ENCODE measurements around the gene PDZRN3. TPM values are rescaled to one million over a fixed set of nuclear protein-coding genes. Genes with fewer than 3 reads are reported as not detected.

PDZRN3 gene
- polyA plus RNA-seq, 1 of the 3 experiments (the other 2 are of a cell fraction): 10.3 TPM

DNA sequence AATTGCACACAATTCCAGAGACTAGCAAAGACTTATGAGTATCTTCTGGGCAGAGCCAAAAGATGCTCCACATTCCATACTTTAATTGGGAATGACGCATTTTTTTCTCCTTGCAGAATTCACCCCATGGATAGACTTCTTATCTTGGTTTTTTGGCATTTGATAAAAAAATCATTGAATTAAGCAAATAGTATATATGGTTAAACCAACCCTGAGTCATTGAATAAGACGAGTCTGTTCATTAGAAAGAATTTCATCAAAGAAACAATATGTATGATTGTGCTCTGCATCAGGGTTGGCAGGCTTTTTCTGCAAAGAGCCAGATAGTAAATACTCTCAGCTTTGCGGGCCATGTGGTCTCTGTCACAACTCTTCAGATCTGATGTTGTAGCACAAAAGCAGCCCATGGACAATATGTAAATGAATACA is 9.2 kb upstream of the PDZRN3 start (continued):
- TF ChIP-seq GABPA (IDR thresholded peaks at IDR 0.05; ENCODE audit: low read depth) (no peak), RCOR1 (IDR thresholded peaks at IDR 0.05; ENCODE audit: low read length) (no peak), YY1 (IDR thresholded peaks at IDR 0.05; ENCODE audit: low read depth) (no peak), CHD2 (IDR thresholded peaks at IDR 0.05; ENCODE audit: low read length, partially characterized antibody) (no peak), SIN3A (IDR thresholded peaks at IDR 0.05; ENCODE audit: borderline replicate concordance, low read depth, low read length) (no peak), RAD21 (IDR thresholded peaks at IDR 0.05; ENCODE audit: low read length) (no peak), NRF1 (IDR thresholded peaks at IDR 0.05; ENCODE audit: low read depth, low read length) (no peak), TAF1 (IDR thresholded peaks at IDR 0.05; ENCODE audit: borderline replicate concordance, low read depth, low read length) (no peak), TEAD4 (IDR thresholded peaks at IDR 0.05; ENCODE audit: borderline replicate concordance, insufficient read depth) (peak; percentile 35; the same call in 1 of the 2 replicates)
- TF ChIP-seq, protein P1, sequence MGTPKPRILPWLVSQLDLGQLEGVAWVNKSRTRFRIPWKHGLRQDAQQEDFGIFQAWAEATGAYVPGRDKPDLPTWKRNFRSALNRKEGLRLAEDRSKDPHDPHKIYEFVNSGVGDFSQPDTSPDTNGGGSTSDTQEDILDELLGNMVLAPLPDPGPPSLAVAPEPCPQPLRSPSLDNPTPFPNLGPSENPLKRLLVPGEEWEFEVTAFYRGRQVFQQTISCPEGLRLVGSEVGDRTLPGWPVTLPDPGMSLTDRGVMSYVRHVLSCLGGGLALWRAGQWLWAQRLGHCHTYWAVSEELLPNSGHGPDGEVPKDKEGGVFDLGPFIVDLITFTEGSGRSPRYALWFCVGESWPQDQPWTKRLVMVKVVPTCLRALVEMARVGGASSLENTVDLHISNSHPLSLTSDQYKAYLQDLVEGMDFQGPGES (IDR thresholded peaks at IDR 0.05; ENCODE audit: low read depth, low read length): no peak
- TF ChIP-seq, protein P2, sequence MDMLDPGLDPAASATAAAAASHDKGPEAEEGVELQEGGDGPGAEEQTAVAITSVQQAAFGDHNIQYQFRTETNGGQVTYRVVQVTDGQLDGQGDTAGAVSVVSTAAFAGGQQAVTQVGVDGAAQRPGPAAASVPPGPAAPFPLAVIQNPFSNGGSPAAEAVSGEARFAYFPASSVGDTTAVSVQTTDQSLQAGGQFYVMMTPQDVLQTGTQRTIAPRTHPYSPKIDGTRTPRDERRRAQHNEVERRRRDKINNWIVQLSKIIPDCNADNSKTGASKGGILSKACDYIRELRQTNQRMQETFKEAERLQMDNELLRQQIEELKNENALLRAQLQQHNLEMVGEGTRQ (IDR thresholded peaks at IDR 0.05; ENCODE audit: borderline replicate concordance, low read depth, low read length): no peak
- TF ChIP-seq, protein P3, sequence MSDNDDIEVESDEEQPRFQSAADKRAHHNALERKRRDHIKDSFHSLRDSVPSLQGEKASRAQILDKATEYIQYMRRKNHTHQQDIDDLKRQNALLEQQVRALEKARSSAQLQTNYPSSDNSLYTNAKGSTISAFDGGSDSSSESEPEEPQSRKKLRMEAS (IDR thresholded peaks at IDR 0.05; ENCODE audit: low read depth): peak; percentile 53; the same call in 1 of the 2 replicates
- TF ChIP-seq, protein P4, sequence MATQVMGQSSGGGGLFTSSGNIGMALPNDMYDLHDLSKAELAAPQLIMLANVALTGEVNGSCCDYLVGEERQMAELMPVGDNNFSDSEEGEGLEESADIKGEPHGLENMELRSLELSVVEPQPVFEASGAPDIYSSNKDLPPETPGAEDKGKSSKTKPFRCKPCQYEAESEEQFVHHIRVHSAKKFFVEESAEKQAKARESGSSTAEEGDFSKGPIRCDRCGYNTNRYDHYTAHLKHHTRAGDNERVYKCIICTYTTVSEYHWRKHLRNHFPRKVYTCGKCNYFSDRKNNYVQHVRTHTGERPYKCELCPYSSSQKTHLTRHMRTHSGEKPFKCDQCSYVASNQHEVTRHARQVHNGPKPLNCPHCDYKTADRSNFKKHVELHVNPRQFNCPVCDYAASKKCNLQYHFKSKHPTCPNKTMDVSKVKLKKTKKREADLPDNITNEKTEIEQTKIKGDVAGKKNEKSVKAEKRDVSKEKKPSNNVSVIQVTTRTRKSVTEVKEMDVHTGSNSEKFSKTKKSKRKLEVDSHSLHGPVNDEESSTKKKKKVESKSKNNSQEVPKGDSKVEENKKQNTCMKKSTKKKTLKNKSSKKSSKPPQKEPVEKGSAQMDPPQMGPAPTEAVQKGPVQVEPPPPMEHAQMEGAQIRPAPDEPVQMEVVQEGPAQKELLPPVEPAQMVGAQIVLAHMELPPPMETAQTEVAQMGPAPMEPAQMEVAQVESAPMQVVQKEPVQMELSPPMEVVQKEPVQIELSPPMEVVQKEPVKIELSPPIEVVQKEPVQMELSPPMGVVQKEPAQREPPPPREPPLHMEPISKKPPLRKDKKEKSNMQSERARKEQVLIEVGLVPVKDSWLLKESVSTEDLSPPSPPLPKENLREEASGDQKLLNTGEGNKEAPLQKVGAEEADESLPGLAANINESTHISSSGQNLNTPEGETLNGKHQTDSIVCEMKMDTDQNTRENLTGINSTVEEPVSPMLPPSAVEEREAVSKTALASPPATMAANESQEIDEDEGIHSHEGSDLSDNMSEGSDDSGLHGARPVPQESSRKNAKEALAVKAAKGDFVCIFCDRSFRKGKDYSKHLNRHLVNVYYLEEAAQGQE (IDR thresholded peaks at IDR 0.05; ENCODE audit: low read depth, low read length): no peak

DNA sequence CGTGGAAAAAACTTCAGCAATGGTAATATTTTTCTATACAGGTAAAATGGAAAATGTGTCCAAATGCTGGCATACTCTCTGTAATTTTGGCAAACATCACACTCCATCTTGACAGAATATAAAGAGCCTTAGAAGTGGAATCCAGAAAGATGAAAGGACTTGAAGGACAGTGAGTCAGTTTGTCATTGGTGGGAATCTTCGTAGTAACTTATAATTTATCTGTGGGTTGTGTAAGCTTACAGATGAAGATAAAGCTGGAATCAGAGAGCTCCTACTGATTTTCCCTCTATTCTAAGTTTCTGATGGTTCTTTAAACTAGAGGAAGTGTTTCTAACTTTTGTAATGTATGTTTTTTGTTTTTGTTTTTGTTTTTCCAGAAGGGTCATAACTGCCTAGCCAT is 8.7 kb upstream of the PDZRN3 start:
- POLR2A ChIA-PET: no interaction called here
- H3K9me3 ChIP-seq: no peaks in the 10 kb centered on the region
- WGBS (ENCODE audit: low lambda C conversion rate): 47% methylated on average over 2 of the region's 2 CpGs

More for the DNA sequence above, 8.7 kb upstream of the PDZRN3 start:
- no peak overlapping the region for H3K9ac ChIP-seq
- no peak overlapping the region for H3K4me3 ChIP-seq (ENCODE audit: low read depth in 2 of 2, low read length in 1 of 2)
- H2AFZ ChIP-seq (ENCODE audit: low read depth): 0 out of 2 replicates have a peak overlapping the region, but pooled peaks have one; percentile 4
- H3K79me2 ChIP-seq (ENCODE audit: insufficient read depth): no peaks in the 10 kb centered on the region
- H3K4me1 ChIP-seq (ENCODE audit: control insufficient read depth in 1 of 2, insufficient read depth in 2 of 2, low read depth in 1 of 2, low read length in 1 of 2): peaks cover 2 to 11% of the 10 kb centered on the region in 2 experiments; a peak in 3 of 4 replicates
- peaks cover 16% of the 10 kb centered on the region for H3F3A ChIP-seq (replicated peaks; ENCODE audit: insufficient read depth)
- H3K36me3 ChIP-seq (replicated peaks in 1 of 2; ENCODE audit: control insufficient read depth in 1 of 2, insufficient read depth in 2 of 2, low read length in 1 of 2): no peaks in the 10 kb centered on the region
- no peak for DNase-seq
- H3K27ac ChIP-seq (ENCODE audit: low read depth in 2 of 2, low read length in 1 of 2): peak overlapping the region in 1 of 2 experiments; percentile 32; a peak in 1 of 4 replicates
- no peaks in the 10 kb centered on the region for H3K9me2 ChIP-seq
- no peak overlapping the region for H3K4me2 ChIP-seq
- CTCF ChIA-PET: interaction anchor here (1.6 kb wide), 1 partner anchor 8 kb away, joined by 5 read pairs; the partner anchor contains the start of gene PDZRN3
- H3K27me3 ChIP-seq (ENCODE audit: insufficient read depth): no peaks in the 10 kb centered on the region
- no peaks in the 10 kb centered on the region for H4K20me1 ChIP-seq (ENCODE audit: insufficient read depth)
- no peak for TF ChIP-seq ELF1 (IDR thresholded peaks at IDR 0.05)
- TF ChIP-seq NFIC (IDR thresholded peaks at IDR 0.05; ENCODE audit: borderline replicate concordance): no peak
- TF ChIP-seq NRF1 (IDR thresholded peaks at IDR 0.05; ENCODE audit: low read depth, low read length): no peak
- TF ChIP-seq FOXM1 (IDR thresholded peaks at IDR 0.05; ENCODE audit: low read depth): no peak
- no peak for TF ChIP-seq MXI1 (IDR thresholded peaks at IDR 0.05; ENCODE audit: low read depth, low read length)
- TF ChIP-seq SMC3 (IDR thresholded peaks at IDR 0.05; ENCODE audit: low read depth, low read length): no peak

All from SK-N-SH (cell line).